ENCODE results near the gene UBAC2.

GRCh38 chr13:99197117-99197651 lies 3.5 kb upstream of the UBAC2 start:
- TF ChIP-seq, protein P1, sequence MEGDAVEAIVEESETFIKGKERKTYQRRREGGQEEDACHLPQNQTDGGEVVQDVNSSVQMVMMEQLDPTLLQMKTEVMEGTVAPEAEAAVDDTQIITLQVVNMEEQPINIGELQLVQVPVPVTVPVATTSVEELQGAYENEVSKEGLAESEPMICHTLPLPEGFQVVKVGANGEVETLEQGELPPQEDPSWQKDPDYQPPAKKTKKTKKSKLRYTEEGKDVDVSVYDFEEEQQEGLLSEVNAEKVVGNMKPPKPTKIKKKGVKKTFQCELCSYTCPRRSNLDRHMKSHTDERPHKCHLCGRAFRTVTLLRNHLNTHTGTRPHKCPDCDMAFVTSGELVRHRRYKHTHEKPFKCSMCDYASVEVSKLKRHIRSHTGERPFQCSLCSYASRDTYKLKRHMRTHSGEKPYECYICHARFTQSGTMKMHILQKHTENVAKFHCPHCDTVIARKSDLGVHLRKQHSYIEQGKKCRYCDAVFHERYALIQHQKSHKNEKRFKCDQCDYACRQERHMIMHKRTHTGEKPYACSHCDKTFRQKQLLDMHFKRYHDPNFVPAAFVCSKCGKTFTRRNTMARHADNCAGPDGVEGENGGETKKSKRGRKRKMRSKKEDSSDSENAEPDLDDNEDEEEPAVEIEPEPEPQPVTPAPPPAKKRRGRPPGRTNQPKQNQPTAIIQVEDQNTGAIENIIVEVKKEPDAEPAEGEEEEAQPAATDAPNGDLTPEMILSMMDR (IDR thresholded peaks at IDR 0.05 in 8 of 11, conservative IDR thresholded peaks at IDR 0.05 in 3 of 11), result no peak
- TF ChIP-seq POLR2A (IDR thresholded peaks at IDR 0.05) (no peak), POLR2AphosphoS5 (IDR thresholded peaks at IDR 0.05) (no peak)

Measured in spleen (tissue), 7 donors.